Progenitor cell of endocrine pancreas (in vitro differentiated cells): ENCODE data around the gene GADD45GIP1. TPM values are rescaled to one million over a fixed set of nuclear protein-coding genes. Genes with fewer than 3 reads are reported as not detected.

Source experiments
- DNase-seq: peaks from one replicate; pipeline ENCODE4 v3.0.0; 2021; ENCODE audit warnings: low spot score; ENCODE audit not compliant: unreplicated experiment
- H3K27ac Mint-ChIP-seq: 2 replicates; pipeline ENCODE4 v1.8.0; 2021; ENCODE audit warnings: mild to moderate bottlenecking, moderate library complexity, mixed read lengths
- H3K27me3 Mint-ChIP-seq: 2 replicates; pipeline ENCODE4 v1.8.0; 2021; ENCODE audit warnings: mixed read lengths
- H3K36me3 Mint-ChIP-seq: 2 replicates; pipeline ENCODE4 v1.8.0; 2022; ENCODE audit warnings: mixed read lengths; ENCODE audit not compliant: insufficient read depth
- H3K4me1 Mint-ChIP-seq: 2 replicates; pipeline ENCODE4 v1.8.0; 2021; ENCODE audit warnings: low read depth, mixed read lengths
- H3K4me3 Mint-ChIP-seq: 2 replicates; pipeline ENCODE4 v1.8.0; 2021; ENCODE audit warnings: low read depth, mild to moderate bottlenecking, moderate library complexity, mixed read lengths
- H3K9me3 Mint-ChIP-seq: 2 replicates; pipeline ENCODE4 v1.8.0; 2021; ENCODE audit warnings: low read depth, mixed read lengths
- CTCF ChIP-seq: fragments of 200-600 bp; sonication (generic); IDR thresholded peaks from one replicate; pipeline ENCODE4 v1.5.0; 2021; ENCODE audit warnings: antibody characterized with exemption, mild to moderate bottlenecking; ENCODE audit not compliant: unreplicated experiment
- microRNA-seq: library from miRNA; unstranded; fragments of <30 nt; microRNA quantifications from one replicate; pipeline ENCODE4 v1.1.0, GENCODE V29; 2020; ENCODE audit warnings: borderline number of aligned reads; ENCODE audit not compliant: unreplicated experiment
- total RNA-seq: library from RNA; stranded (reverse); gene quantifications from 2 replicates; pipeline ENCODE4 v1.2.1, GENCODE V29; 2021

GADD45GIP1 gene
- total RNA-seq, 1 donor from 2014 or later: 20.8 TPM

- DNase-seq: no peak
- peak overlapping the region; percentile 97 for H3K27ac Mint-ChIP-seq
- no peaks in the 10 kb centered on the region for H3K27me3 Mint-ChIP-seq
- no peaks in the 10 kb centered on the region for H3K9me3 Mint-ChIP-seq
- no peaks in the 10 kb centered on the region for H3K36me3 Mint-ChIP-seq
- H3K4me3 Mint-ChIP-seq: peak overlapping the region; percentile 57
- no peak for TF ChIP-seq CTCF
- peaks cover 20% of the 10 kb centered on the region for H3K4me1 Mint-ChIP-seq
Observed at GRCh38 chr19:12913851-12914690, 43.0 kb downstream of the GADD45GIP1 start.

GRCh38 chr19:12913011-12913561 lies 43.9 kb downstream of the GADD45GIP1 start:
- Mint-ChIP-seq H3K4me1 (peaks cover 20% of the 10 kb centered on the region), H3K36me3 (no peaks in the 10 kb centered on the region), H3K9me3 (no peaks in the 10 kb centered on the region), H3K27ac (peak overlapping the region; percentile 97), H3K4me3 (peak overlapping the region; percentile 57), H3K27me3 (no peaks in the 10 kb centered on the region)
- no peak for TF ChIP-seq CTCF
- no peak for DNase-seq

GRCh38 chr19:12912571-12912970 lies 44.5 kb downstream of the GADD45GIP1 start:
- Mint-ChIP-seq H3K4me1 (peaks cover 20% of the 10 kb centered on the region), H3K4me3 (peak overlapping the region; percentile 57), H3K27me3 (no peaks in the 10 kb centered on the region), H3K27ac (peak overlapping the region; percentile 97), H3K9me3 (no peaks in the 10 kb centered on the region), H3K36me3 (no peaks in the 10 kb centered on the region)
- TF ChIP-seq CTCF: no peak
- DNase-seq: no peak

GRCh38 chr19:12907166-12907565 lies 49.9 kb downstream of the GADD45GIP1 start:
- Mint-ChIP-seq H3K27me3 (no peaks in the 10 kb centered on the region), H3K4me3 (no peak overlapping the region), H3K36me3 (no peaks in the 10 kb centered on the region), H3K27ac (peak overlapping the region; percentile 42), H3K4me1 (peaks cover 1% of the 10 kb centered on the region), H3K9me3 (no peaks in the 10 kb centered on the region)
- no peak for DNase-seq
- TF ChIP-seq CTCF: no peak

Small RNAs within 50 kb of the gene (microRNA-seq; reads per million reads assigned to microRNA genes)
- not detected for gene MIR5695
- gene MIR6515: 3.0 reads per million

Other genes with a start within 250 kb of the GADD45GIP1 start
- gene TNPO2, start 233.3 kb downstream of the GADD45GIP1 start, total RNA-seq: 109 and 113 TPM in 2 replicates
- 171 and 180 TPM in 2 replicates for gene TRIR, start 222.5 kb downstream of the GADD45GIP1 start, total RNA-seq
- 59.8 and 66.0 TPM in 2 replicates for gene GET3, start 219.7 kb downstream of the GADD45GIP1 start, total RNA-seq
- not detected in 2 replicates for gene BEST2, start 205.4 kb downstream of the GADD45GIP1 start, total RNA-seq
- 115 TPM in 2 replicates for gene HOOK2, start 181.7 kb downstream of the GADD45GIP1 start, total RNA-seq
- gene JUNB, start 165.7 kb downstream of the GADD45GIP1 start, total RNA-seq: 5.7 and 6.0 TPM in 2 replicates
- gene PRDX2, start 155.4 kb downstream of the GADD45GIP1 start, total RNA-seq: 524 and 554 TPM in 2 replicates
- 16.5 and 22.7 TPM in 2 replicates for gene THSD8, start 155.2 kb downstream of the GADD45GIP1 start, total RNA-seq
- 32.8 and 37.4 TPM in 2 replicates for gene RNASEH2A, start 150.6 kb downstream of the GADD45GIP1 start, total RNA-seq
- gene RTBDN, start 122.6 kb downstream of the GADD45GIP1 start, total RNA-seq: not detected in 2 replicates
- gene MAST1, start 118.7 kb downstream of the GADD45GIP1 start, total RNA-seq: 5.3 and 5.9 TPM in 2 replicates
- gene DNASE2, start 75.8 kb downstream of the GADD45GIP1 start, total RNA-seq: 26.0 and 31.7 TPM in 2 replicates
- not detected in 2 replicates for gene KLF1, start 70.0 kb downstream of the GADD45GIP1 start, total RNA-seq
- 59.3 and 60.6 TPM in 2 replicates for gene GCDH, start 66.1 kb downstream of the GADD45GIP1 start, total RNA-seq
- gene SYCE2, start 37.9 kb downstream of the GADD45GIP1 start, total RNA-seq: 1.2 and 1.8 TPM in 2 replicates
- gene FARSA, start 23.5 kb downstream of the GADD45GIP1 start, total RNA-seq: 61.2 and 63.3 TPM in 2 replicates
- gene CALR, start 18.6 kb downstream of the GADD45GIP1 start, total RNA-seq: 707 and 730 TPM in 2 replicates
- gene RAD23A, start 11.4 kb downstream of the GADD45GIP1 start, total RNA-seq: 70.4 and 78.8 TPM in 2 replicates
- not detected in 2 replicates for gene DAND5, start 12.4 kb upstream of the GADD45GIP1 start, total RNA-seq
- 0.46 and 0.51 TPM in 2 replicates for gene NFIX, start 38.3 kb upstream of the GADD45GIP1 start, total RNA-seq
- gene LYL1, start 145.6 kb upstream of the GADD45GIP1 start, total RNA-seq: 0.47 and 0.50 TPM in 2 replicates
- 51.5 and 52.4 TPM in 2 replicates for gene TRMT1, start 159.5 kb upstream of the GADD45GIP1 start, total RNA-seq
- gene NACC1, start 161.0 kb upstream of the GADD45GIP1 start, total RNA-seq: 92.3 and 103 TPM in 2 replicates
- gene STX10, start 193.2 kb upstream of the GADD45GIP1 start, total RNA-seq: 49.2 and 55.9 TPM in 2 replicates
- gene IER2, start 193.2 kb upstream of the GADD45GIP1 start, total RNA-seq: 88.4 and 93.4 TPM in 2 replicates